ENCODE results near the gene ZBTB20. TPM values are rescaled to one million over a fixed set of nuclear protein-coding genes. Genes with fewer than 3 reads are reported as not detected.
"Not testable (repeated sequence)": the region's sequence is repeated elsewhere in the genome, so short reads cannot be mapped to it uniquely, and the experiment has no call there.

ZBTB20 gene
- total RNA-seq, 1 experiment from 2014 or later = 3.7 TPM

DNA sequence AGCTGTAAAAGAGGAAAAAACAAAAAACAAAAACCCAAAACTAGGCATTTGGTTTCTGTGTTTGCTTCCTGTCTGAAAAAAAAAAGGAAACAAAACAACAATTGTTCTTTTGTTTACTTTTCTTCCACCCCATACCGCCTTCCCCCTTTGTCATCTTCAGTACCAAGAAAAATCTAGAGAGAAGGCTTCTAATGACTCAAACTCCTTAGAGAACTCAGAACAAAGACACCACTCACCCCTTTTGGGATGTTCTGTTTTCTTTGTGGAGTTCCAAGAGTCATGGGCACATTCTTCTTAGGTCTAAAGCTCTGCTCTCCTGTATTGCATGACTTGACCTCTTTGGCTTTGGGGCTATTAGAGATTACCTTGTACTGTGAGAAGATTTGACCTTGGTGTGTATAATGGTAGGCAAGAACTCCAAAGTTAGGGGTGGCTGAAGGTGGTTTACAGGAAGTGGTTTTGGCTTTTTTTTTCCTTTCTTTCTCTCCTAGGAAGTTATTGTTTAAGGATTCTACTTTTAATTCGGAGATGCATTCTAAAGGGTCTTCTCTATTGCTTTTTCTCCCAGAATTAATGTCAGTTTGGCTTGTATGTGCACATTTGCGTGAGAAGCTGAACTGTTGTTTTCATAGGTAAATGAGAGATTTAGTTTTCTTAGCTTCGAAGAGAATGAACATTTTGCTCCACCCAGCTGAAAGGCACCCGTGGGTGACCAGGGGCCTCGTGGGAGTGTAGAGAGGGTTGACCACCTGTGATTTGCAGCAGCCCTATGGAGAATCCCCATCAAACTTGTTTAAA lies 39.5 kb upstream of the ZBTB20 start:
- no peaks in the 10 kb centered on the region for H3K27me3 ChIP-seq (ENCODE audit: low read length)
- H3K4me1 ChIP-seq (ENCODE audit: insufficient read depth, low read length) = no peaks in the 10 kb centered on the region
- H3K4me2 ChIP-seq (ENCODE audit: low read length) = no peak overlapping the region
- no peaks in the 10 kb centered on the region for H4K20me1 ChIP-seq (ENCODE audit: low read length)
- no peaks in the 10 kb centered on the region for H3K36me3 ChIP-seq (ENCODE audit: low read depth, low read length)
- H3K4me3 ChIP-seq (ENCODE audit: low read length) = no peak overlapping the region
- no peaks in the 10 kb centered on the region for H3K9me2 ChIP-seq (replicated peaks; ENCODE audit: low read length)
- POLR2A ChIA-PET (ENCODE audit: unreplicated experiment) = no interaction called here
- H3K79me2 ChIP-seq (ENCODE audit: low read length) = no peaks in the 10 kb centered on the region
- intact Hi-C loops (cut with micrococcal nuclease) = no loop called here
- H3K9me3 ChIP-seq (ENCODE audit: low read length) = no peaks in the 10 kb centered on the region
- ATAC-seq (no peak), DNase-seq (no peak)
- TF ChIP-seq EZH2 (IDR thresholded peaks at IDR 0.05; ENCODE audit: low read length, unreplicated experiment) (no peak), EZH2phosphoT487 (IDR thresholded peaks at IDR 0.05; ENCODE audit: borderline replicate concordance, low read length) (no peak)
- TF ChIP-seq, protein P1, sequence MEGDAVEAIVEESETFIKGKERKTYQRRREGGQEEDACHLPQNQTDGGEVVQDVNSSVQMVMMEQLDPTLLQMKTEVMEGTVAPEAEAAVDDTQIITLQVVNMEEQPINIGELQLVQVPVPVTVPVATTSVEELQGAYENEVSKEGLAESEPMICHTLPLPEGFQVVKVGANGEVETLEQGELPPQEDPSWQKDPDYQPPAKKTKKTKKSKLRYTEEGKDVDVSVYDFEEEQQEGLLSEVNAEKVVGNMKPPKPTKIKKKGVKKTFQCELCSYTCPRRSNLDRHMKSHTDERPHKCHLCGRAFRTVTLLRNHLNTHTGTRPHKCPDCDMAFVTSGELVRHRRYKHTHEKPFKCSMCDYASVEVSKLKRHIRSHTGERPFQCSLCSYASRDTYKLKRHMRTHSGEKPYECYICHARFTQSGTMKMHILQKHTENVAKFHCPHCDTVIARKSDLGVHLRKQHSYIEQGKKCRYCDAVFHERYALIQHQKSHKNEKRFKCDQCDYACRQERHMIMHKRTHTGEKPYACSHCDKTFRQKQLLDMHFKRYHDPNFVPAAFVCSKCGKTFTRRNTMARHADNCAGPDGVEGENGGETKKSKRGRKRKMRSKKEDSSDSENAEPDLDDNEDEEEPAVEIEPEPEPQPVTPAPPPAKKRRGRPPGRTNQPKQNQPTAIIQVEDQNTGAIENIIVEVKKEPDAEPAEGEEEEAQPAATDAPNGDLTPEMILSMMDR (conservative IDR thresholded peaks at IDR 0.05; ENCODE audit: low read depth, low read length) = no peak
- H3F3A ChIP-seq (ENCODE audit: low read length, unreplicated experiment) = no peaks in the 10 kb centered on the region
- no TSS peak for BruUV-seq (replicated peaks)
- no peak overlapping the region for H2AFZ ChIP-seq (ENCODE audit: low read length)
- CTCF ChIA-PET = no interaction called here
- no peak overlapping the region for H3K9ac ChIP-seq (ENCODE audit: low read length)
- H3K27ac ChIP-seq (ENCODE audit: low read length) = no peak overlapping the region

DNA sequence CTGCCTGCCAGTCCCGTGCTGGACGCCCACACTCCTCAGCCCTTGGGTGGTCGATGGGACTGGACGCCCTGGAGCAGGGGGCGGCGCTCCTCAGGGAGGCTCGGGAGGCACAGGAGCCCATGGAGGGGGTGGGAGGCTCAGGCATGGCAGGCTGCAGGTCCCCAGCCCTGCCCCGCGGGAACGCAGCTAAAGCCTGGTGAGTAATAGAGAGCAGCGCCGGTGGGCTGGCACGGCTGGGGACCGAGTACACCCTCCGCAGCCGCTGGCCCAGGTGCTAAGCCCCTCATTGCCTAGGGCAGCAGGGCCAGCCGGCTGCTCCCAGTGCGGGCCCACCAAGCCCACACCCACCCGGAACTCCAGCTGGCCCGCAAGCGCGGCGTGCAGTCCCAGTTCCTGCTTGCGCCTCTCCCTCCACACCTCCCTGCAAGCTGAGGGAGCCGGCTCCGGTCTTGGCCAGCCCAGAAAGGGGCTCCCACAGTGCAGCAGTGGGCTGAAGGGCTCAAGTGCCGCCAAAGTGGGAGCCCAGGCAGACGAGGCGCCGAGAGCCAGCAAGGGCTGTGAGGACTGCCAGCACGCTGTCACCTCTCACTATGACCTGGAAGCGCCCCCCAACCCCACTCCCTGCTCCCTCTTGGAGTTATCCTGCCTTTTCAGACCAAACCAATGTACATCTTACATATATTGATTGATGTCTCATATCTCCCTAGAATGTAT lies 37.9 kb upstream of the ZBTB20 start:
- intact Hi-C loops (cut with micrococcal nuclease); CTCF ChIA-PET; H4K20me1 ChIP-seq (ENCODE audit: low read length); BruUV-seq (replicated peaks); ATAC-seq; H3K9me2 ChIP-seq (replicated peaks; ENCODE audit: low read length); H3K9ac ChIP-seq (ENCODE audit: low read length); DNase-seq; H3K27ac ChIP-seq (ENCODE audit: low read length); H3K36me3 ChIP-seq (ENCODE audit: low read depth, low read length); H3K79me2 ChIP-seq (ENCODE audit: low read length); H3K9me3 ChIP-seq (ENCODE audit: low read length); POLR2A ChIA-PET (ENCODE audit: unreplicated experiment); H3F3A ChIP-seq (ENCODE audit: low read length, unreplicated experiment); H3K4me3 ChIP-seq (ENCODE audit: low read length); H3K4me1 ChIP-seq (ENCODE audit: insufficient read depth, low read length); H2AFZ ChIP-seq (ENCODE audit: low read length); H3K27me3 ChIP-seq (ENCODE audit: low read length); H3K4me2 ChIP-seq (ENCODE audit: low read length): not testable (repeated sequence)

DNA sequence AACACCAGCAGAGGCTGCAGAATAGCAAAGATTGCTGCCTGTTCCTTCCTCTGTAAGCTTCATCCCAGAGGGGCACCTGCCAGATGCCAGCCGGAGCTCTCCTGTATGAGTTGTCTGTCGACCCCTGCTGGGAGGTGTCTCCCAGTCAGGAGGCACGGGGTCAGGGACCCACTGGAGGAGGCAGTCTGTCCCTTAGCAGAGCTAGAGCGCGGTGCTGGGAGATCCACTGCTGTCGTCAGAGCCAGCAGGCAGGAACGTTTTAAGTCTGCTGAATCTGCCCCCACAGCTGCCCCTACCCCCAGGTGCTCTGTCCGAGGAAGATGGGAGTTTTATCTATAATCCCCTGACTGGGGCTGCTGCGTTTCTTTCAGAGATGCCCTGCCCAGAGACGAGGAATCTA lies 31.8 kb upstream of the ZBTB20 start:
- H2AFZ ChIP-seq (ENCODE audit: low read length); H3K4me2 ChIP-seq (ENCODE audit: low read length); CTCF ChIA-PET; H4K20me1 ChIP-seq (ENCODE audit: low read length); H3K27ac ChIP-seq (ENCODE audit: low read length); H3K27me3 ChIP-seq (ENCODE audit: low read length); H3F3A ChIP-seq (ENCODE audit: low read length, unreplicated experiment); POLR2A ChIA-PET (ENCODE audit: unreplicated experiment); H3K4me1 ChIP-seq (ENCODE audit: insufficient read depth, low read length); intact Hi-C loops (cut with micrococcal nuclease); H3K9me2 ChIP-seq (replicated peaks; ENCODE audit: low read length); H3K9me3 ChIP-seq (ENCODE audit: low read length); H3K4me3 ChIP-seq (ENCODE audit: low read length); ATAC-seq; H3K79me2 ChIP-seq (ENCODE audit: low read length); DNase-seq; H3K9ac ChIP-seq (ENCODE audit: low read length); H3K36me3 ChIP-seq (ENCODE audit: low read depth, low read length); BruUV-seq (replicated peaks): not testable (repeated sequence)

All from PC-3 (cell line).